Lung (tissue), 12 donors: ENCODE results near the gene SLC7A10. TPM values are rescaled to one million over a fixed set of nuclear protein-coding genes. Genes with fewer than 3 reads are reported as not detected.
A peak's percentile ranks its signal among the peaks of the same experiment; 100 is the strongest.
"Not testable (repeated sequence)": the region's sequence is repeated elsewhere in the genome, so short reads cannot be mapped to it uniquely, and the experiment has no call there.

Experiments
- ATAC-seq: fragments of 200-7000 bp; cut with Tn5 transposase; one replicate; pipeline ENCODE4 v1.9.1; 2020; ENCODE audit warnings: moderate number of reproducible peaks; ENCODE audit not compliant: insufficient read depth, low FRiP score
- DNase-seq, 3 donors: peaks; one replicate each; pipeline ENCODE4 v3.0.0-alpha.2; 2013 to 2017
- H3K27ac ChIP-seq, 2 donors: one replicate each; pipeline ENCODE4 v1.5.1; 2013; ENCODE audit warnings: mild to moderate bottlenecking in 2 of 2, moderate library complexity in 2 of 2, control low read depth in 1 of 2, inconsistent platforms in 1 of 2, low read depth in 1 of 2, low read length in 1 of 2
- H3K27me3 ChIP-seq, 3 donors: one replicate each; pipeline ENCODE4 v1.5.1; 2013; ENCODE audit warnings: low read length in 2 of 3; ENCODE audit not compliant: control insufficient read depth in 3 of 3, insufficient read depth in 3 of 3
- H3K36me3 ChIP-seq, 4 donors: one replicate each; pipeline ENCODE4 v1.5.1; 2013; ENCODE audit warnings: low read length in 4 of 4, mild to moderate bottlenecking in 1 of 4, moderate library complexity in 1 of 4; ENCODE audit not compliant: control insufficient read depth in 4 of 4, insufficient read depth in 4 of 4
- H3K4me1 ChIP-seq, 5 donors: one replicate each; pipeline ENCODE4 v1.5.1; 2013; ENCODE audit warnings: low read length in 5 of 5, mild to moderate bottlenecking in 2 of 5, moderate library complexity in 1 of 5; ENCODE audit not compliant: control insufficient read depth in 5 of 5, insufficient read depth in 5 of 5
- H3K4me3 ChIP-seq: one replicate; pipeline ENCODE4 v1.5.1; 2013; ENCODE audit warnings: mild to moderate bottlenecking, control low read depth, moderate library complexity
- H3K9ac ChIP-seq, 2 donors: one replicate each; pipeline ENCODE4 v1.5.1; 2013; ENCODE audit warnings: low read length in 2 of 2, control low read depth in 1 of 2; ENCODE audit not compliant: insufficient read depth in 1 of 2
- H3K9me3 ChIP-seq, 4 donors: one replicate each; pipeline ENCODE4 v1.5.1; 2013; ENCODE audit warnings: low read length in 3 of 4, mild to moderate bottlenecking in 1 of 4, moderate library complexity in 1 of 4; ENCODE audit not compliant: control insufficient read depth in 4 of 4, insufficient read depth in 3 of 4
- CTCF ChIP-seq: IDR thresholded peaks from 2 replicates; pipeline ENCODE4 v1.5.1; 2012; ENCODE audit warnings: mild to moderate bottlenecking; ENCODE audit errors: control extremely low read depth, extremely low read depth
- WGBS, 2 donors: extraction: QIAGEN DNeasy Blood & Tissue Kit; methylation state at CpG; one replicate each; pipeline ENCODE4 v1.1.7; 2013; 5-methylcytosine and 5-hydroxymethylcytosine counted together
- polyA plus RNA-seq, 2 donors: library from polyadenylated mRNA; stranded (reverse); fragments of 200-250 nt; gene quantifications; one replicate each; pipeline ENCODE4 v1.2.1, GENCODE V29; 2013
- total RNA-seq, 2 donors: library from RNA; depleted of rRNA in 1 of 2; stranded (reverse); fragments of >200 nt in 1 of 2; gene quantifications; one replicate each; pipeline ENCODE4 v1.2.1, GENCODE V29; 2014 to 2021
- donor health status: control.
- donor health status: control.
- donor health status: Bipolar disorder and iron deficiency.
- donor health status: healthy.
- donor health status: DM: yes; HTN: yes; CAD: no.

Gene SLC7A10
- total and polyA plus RNA-seq, 4 donors, result 0.02 to 0.71 (median 0.16) TPM

GRCh38 chr19:33227242-33227650, 1.6 kb upstream of the SLC7A10 start:
- H3K9ac ChIP-seq, result no peak overlapping the region
- DNase-seq, result peak in 1 of 3 donors; percentile 27

GRCh38 chr19:33226550-33227241, 1.0 kb upstream of the SLC7A10 start:
- DNase-seq, result peak in 2 of 3 donors; percentile 50 to 62
- Histone ChIP-seq H3K4me1 (peaks cover 0 to 10% (median 6%) of the 10 kb centered on the region in 5 donors), H3K36me3 (no peaks in the 10 kb centered on the region), H3K9ac (no peak overlapping the region), H3K9me3 (peaks cover 0 to 13% (median 5%) of the 10 kb centered on the region in 4 donors), H3K27me3 (peaks cover 0 to 21% (median 14%) of the 10 kb centered on the region in 3 donors), H3K27ac (peak overlapping the region in 1 of 2 donors; percentile 5), H3K4me3 (no peak overlapping the region)
- TF ChIP-seq CTCF, result no peak
- ATAC-seq, result peak; percentile 55
- WGBS, 2 donors, result 3% methylated on average over 46 to 66 of the region's 66 CpGs

More at GRCh38 chr19:33227242-33227650, 1.6 kb upstream of the SLC7A10 start:
- H3K4me3 ChIP-seq, result no peak overlapping the region
- H3K9me3 ChIP-seq, result peaks cover 0 to 13% (median 5%) of the 10 kb centered on the region in 4 donors
- peak; percentile 36 for ATAC-seq
- H3K36me3 ChIP-seq, result no peaks in the 10 kb centered on the region
- peak overlapping the region in 1 of 2 donors; percentile 5 for H3K27ac ChIP-seq
- no peak for TF ChIP-seq CTCF
- H3K27me3 ChIP-seq, result peaks cover 0 to 21% (median 14%) of the 10 kb centered on the region in 3 donors
- WGBS, 2 donors, result 17 to 20% methylated on average over 13 to 18 of the region's 18 CpGs
- H3K4me1 ChIP-seq, result peaks cover 0 to 11% (median 6%) of the 10 kb centered on the region in 5 donors

GRCh38 chr19:33224694-33225457, 774 bp downstream of the SLC7A10 start:
- Histone ChIP-seq H3K36me3 (no peaks in the 10 kb centered on the region), H3K4me1 (peaks cover 0 to 6% (median 0%) of the 10 kb centered on the region in 5 donors), H3K27ac (no peak overlapping the region), H3K27me3 (peaks cover 0 to 21% (median 14%) of the 10 kb centered on the region in 3 donors), H3K4me3 (no peak overlapping the region), H3K9ac (no peak overlapping the region), H3K9me3 (peaks cover 0 to 13% (median 5%) of the 10 kb centered on the region in 4 donors)
- no peak for DNase-seq
- whole genome bisulfite sequencing, 2 donors, result 63 to 64% methylated on average over 18 of the region's 18 CpGs
- no peak for TF ChIP-seq CTCF
- no peak for ATAC-seq

GRCh38 chr19:33222255-33222654, 3.4 kb downstream of the SLC7A10 start:
- not testable (repeated sequence) for H3K9ac ChIP-seq, H3K36me3 ChIP-seq, H3K4me3 ChIP-seq, H3K27ac ChIP-seq, ATAC-seq, DNase-seq, H3K4me1 ChIP-seq, H3K9me3 ChIP-seq
- WGBS, 2 donors, result 92 to 96% methylated on average over 2 of the region's 2 CpGs
- peaks cover 0 to 19% (median 9%) of the 10 kb centered on the region in 3 donors for H3K27me3 ChIP-seq
